A204.1 (cell line): ENCODE measurements around the gene DYRK1B.

ENCODE experiments used
- FAIRE-seq: peaks from 2 replicates; lab custom pipeline; 2012; peaks lifted over from hg19 to GRCh38; lab: Jason Lieb, UNC

The DYRK1B gene

DNA sequence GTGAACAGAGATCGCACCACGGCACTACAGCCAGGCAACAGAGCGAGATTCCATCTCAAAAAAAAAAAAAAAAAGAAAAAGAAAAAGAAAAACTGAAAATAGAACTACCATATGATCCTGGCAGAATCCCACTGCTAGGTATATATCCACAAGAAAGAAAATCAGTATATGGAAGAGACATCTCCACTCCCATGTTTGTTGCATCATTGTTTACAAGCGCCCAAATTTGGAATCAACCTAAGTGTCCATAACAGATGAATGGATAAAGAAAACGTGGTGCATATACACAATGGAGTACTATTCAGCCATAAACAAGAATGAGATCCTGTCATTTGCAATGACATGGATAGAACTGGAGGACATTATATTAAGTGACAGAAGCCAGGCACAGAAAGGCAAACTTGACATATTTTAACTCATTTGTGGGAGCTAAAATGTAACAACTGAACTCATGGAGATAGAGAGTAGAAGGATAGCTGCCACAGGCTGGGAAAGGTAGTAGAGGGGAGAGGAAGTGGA is 26.1 kb downstream of the DYRK1B start:
- FAIRE-seq, result no peak

DNA sequence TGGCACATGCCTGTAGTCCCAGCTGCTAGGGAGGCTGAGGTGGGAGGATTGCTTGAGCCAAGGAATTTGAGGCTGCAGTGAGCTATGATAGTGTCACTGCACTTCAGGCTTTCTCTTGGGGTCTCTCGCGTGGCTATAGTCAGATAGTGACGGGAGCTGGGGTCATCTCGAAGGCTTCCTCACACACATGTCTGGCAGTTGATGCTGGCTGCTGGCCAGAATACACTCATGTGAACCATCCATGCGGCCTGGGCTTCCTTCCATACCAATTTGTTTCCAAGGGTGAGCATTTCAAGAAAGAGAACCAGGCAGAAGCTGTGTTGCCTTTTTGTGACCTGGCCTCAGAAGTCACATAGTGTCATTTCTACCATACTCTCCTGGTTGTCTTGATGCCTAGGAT is 28.9 kb downstream of the DYRK1B start:
- FAIRE-seq, result no peak

DNA sequence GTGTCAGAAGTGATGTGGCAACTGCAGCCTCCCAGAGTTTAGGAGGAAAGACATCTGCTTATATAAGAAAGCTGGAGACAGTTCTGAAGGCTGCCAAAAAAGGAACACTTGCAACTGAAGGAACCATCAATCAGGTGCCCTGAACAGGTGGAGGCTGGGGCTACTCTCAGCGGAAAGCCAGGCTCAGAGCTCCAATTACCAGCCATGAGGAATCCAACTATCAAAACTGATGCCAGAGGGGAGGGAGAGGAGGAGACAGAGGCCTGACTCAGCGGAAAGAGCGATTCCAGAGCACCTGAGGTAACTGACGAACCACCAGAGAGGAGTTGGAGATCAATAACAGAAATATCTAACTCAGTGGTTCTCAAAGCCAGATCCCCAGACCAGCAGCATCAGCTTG is 31.0 kb downstream of the DYRK1B start:
- no peak for FAIRE-seq

DNA sequence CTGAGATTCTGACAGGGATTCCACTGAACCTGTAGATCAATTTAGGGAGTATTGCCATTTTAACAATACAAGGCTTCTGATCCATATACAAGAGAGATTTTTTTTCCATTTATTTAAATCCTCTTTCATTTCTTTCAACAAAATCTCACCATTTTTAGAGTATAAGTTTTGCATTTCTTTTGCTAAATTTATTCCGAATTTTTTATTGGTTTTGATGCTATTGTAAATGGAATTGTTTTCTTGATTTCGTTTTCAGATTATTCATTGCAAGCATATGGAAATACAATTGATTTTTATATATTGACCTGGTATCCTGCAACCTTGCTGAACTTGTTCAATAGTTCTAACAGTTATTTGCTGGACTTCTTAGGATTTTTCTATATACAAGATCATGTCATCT is 36.9 kb downstream of the DYRK1B start:
- FAIRE-seq, result no peak

- no peak for FAIRE-seq
Measured at GRCh38 chr19:39796000-39796498, 37.9 kb downstream of the DYRK1B start.

DNA sequence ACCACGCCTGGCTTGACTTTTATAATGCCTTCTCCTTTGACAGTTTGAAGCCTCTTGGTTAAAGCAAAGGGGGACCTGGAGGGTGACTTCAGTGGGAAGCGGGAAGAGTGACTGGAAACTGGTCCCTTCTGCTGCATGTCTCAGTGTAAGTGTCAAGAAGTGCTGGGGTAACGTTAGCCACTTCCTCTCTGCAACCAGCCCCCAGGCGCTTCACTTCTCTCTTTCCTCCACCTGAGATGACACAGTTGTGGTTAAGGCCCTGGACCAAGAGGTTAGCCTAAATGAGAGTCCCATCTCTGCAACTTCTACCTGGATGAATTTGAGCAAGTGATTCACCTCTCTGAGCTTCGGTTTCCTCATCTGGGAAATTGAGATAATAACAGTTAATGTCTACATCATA is 39.0 kb downstream of the DYRK1B start:
- no peak for FAIRE-seq

DNA sequence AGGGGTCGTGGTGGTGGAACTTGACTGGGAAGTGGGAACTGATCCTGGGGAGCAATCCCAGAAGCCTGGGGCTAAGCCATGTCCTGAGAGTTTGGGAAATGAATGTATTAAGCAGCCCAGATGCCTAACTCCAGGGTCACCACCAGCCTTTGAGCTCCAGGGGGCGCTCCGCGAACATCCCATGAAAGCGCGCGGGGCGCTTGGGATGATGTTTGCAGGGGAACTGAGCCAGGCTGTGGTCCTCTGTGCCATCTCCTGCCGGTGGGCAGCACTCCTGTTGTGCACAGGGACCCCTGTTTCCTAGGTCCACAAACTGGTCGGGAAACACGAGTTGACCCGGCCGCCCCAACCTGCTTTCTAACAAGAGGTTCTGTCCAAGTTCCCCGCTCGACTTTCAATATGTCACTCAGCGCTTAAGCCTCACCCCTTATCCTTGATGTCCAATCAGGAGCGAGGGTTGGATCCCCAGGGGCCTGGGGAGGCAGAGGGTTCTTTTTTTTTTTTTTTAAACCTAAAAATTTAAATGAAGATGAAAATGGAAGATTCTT is 40.9 kb downstream of the DYRK1B start:
- FAIRE-seq, result peak; percentile 88

GRCh38 chr19:39788244-39788643 is 45.7 kb downstream of the DYRK1B start:
- FAIRE-seq, result peak; percentile 16

GRCh38 chr19:39780894-39781293 is 53.1 kb downstream of the DYRK1B start:
- FAIRE-seq, result no peak

DNA sequence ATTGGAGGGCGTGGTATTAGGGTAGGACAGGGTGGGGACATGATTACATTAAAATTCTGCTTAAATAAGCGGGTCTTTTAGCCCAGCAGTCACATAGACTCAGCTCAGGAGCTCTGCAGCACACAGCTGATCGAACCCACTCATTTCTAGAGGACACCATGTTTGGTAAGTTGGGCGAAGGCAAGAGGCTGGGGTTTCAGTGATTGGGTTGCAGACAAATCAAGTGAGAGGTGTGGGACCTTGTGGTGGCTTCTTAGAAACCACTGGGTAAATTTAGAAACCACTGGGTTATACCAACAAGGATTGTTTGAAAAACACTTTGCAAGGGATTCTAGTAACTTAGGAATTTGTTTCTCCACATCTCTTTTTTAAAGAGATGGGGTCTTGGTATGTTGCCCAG is 55.2 kb downstream of the DYRK1B start, which contains the start of gene LEUTX:
Gene LEUTX, plus strand, starts transcription at position 92 of the 400 bp plus-strand sequence. Its CDS starts 67 bp downstream, at position 159.
- FAIRE-seq, result no peak
